Measurements from ENCODE around the gene ZMAT5.

Gene ZMAT5

DNA sequence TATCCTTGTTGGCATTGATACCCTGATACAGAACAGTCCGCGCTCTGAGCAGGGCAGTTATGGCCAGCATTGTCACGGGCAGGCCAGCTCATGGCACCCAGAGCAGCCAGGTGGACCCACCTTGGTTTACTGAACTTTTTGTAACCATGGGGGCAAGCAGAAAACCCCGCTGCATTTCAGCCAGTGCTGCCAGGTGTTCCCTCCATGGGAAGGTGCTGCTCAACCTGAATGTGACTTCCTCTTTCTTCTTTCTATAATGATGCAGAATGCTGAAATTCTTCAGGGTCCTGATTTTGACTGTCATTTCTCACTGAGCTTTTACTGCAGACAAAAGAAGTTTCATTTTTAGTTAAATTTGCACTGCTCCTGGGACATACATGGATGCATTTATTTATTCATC, 82.6 kb downstream of the ZMAT5 start:
- peaks cover 3% of the 10 kb centered on the region for H3K4me1 ChIP-seq (ENCODE audit: control insufficient read depth, insufficient read depth, low read length, poor library complexity, severe bottlenecking)
- WGBS, 2 experiments (ENCODE audit: insufficient coverage in 2 of 2) = 98 to 100% methylated on average over 3 to 4 of the region's 4 CpGs
- no peaks in the 10 kb centered on the region for H3K9me3 ChIP-seq (ENCODE audit: control insufficient read depth, low read length)
- peaks cover 50% of the 10 kb centered on the region for H3K36me3 ChIP-seq (ENCODE audit: control insufficient read depth, insufficient read depth, low read length)
- H3K27ac ChIP-seq (ENCODE audit: low read depth, low read length, severe bottlenecking) = no peak overlapping the region
- H3K4me3 ChIP-seq (ENCODE audit: extremely low read depth, insufficient read depth, low read length, poor library complexity, severe bottlenecking) = no peak overlapping the region

DNA sequence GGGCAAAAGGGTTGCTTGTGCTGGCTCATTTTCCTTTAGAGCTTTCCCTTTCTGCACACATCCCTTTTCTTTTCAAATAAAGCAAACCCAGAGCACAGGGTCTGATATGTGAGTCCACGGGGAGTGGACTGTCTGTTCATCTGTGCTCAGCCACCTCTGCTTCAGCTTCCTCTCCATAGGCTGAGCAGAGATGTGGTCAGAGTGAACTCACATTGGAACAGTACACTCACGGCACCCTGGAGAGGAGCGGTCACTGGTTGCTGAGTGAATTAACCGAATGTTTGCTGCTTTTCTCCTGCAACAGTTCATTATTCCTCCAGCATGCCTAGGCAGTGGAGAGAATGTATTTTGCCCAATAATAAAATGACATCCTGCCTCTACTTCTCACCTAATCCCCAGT, 83.3 kb downstream of the ZMAT5 start:
- Histone ChIP-seq H3K4me1 (ENCODE audit: control insufficient read depth, insufficient read depth, low read length, poor library complexity, severe bottlenecking) (no peaks in the 10 kb centered on the region), H3K36me3 (ENCODE audit: control insufficient read depth, insufficient read depth, low read length) (peaks cover 57% of the 10 kb centered on the region), H3K9me3 (ENCODE audit: control insufficient read depth, low read length) (no peaks in the 10 kb centered on the region), H3K27ac (ENCODE audit: low read depth, low read length, severe bottlenecking) (no peak overlapping the region), H3K4me3 (ENCODE audit: extremely low read depth, insufficient read depth, low read length, poor library complexity, severe bottlenecking) (no peak overlapping the region)
- WGBS, 2 experiments (ENCODE audit: insufficient coverage in 2 of 2) = 86 to 91% methylated on average over 4 of the region's 4 CpGs
